22Rv1 (cell line): ENCODE data around the gene THAP2.

Source experiments
- H3K27ac ChIP-seq: fragments of 450-650 bp; 2 replicates; pipeline ENCODE4 v1.5.1; 2017
- CTCF ChIP-seq: fragments of 450-650 bp; IDR thresholded peaks from 2 replicates; pipeline ENCODE4 v1.5.1; 2017; ENCODE audit warnings: mild to moderate bottlenecking
- ZFX ChIP-seq: fragments of 450-650 bp; IDR thresholded peaks from 2 replicates; pipeline ENCODE4 v1.6.1; 2017; ENCODE audit warnings: antibody characterized with exemption, borderline replicate concordance

Gene THAP2

GRCh38 chr12:71721783-71722505, 57.8 kb downstream of the THAP2 start:
- no peak for TF ChIP-seq CTCF
- TF ChIP-seq ZFX: no peak
- no peak overlapping the region for H3K27ac ChIP-seq

- H3K27ac ChIP-seq: no peak overlapping the region
- no peak for TF ChIP-seq ZFX
- no peak for TF ChIP-seq CTCF
Measured at GRCh38 chr12:71725011-71725410, 60.9 kb downstream of the THAP2 start.

DNA sequence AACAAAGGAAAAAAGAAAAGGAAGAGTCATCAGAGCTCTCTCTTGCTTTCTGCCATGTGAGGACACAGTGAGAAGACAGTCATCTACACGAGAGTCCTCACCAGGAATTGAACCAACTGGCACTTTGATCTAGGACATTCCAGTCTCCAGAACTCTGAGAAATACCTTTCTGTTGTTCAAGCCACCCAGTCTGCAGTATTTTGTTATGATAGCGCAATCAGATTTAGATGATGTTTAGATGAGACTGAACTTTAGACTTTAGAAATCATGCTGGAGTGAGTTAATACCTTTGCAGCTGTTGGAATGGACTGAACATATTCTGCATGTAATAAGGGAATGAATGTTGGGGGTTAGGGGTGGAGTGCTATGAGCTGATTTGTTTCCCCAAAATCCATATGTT, 62.4 kb downstream of the THAP2 start:
- no peak for TF ChIP-seq CTCF
- TF ChIP-seq ZFX: no peak
- H3K27ac ChIP-seq: no peak overlapping the region

- TF ChIP-seq CTCF: no peak
- TF ChIP-seq ZFX: no peak
Measured at GRCh38 chr12:71727958-71728357, 63.9 kb downstream of the THAP2 start.

More at GRCh38 chr12:71727958-71728357, 63.9 kb downstream of the THAP2 start:
- H3K27ac ChIP-seq: no peak overlapping the region
